ENCODE results near the gene TOGARAM2. TPM values are rescaled to one million over a fixed set of nuclear protein-coding genes. Genes with fewer than 3 reads are reported as not detected.

The TOGARAM2 gene
- total and polyA plus RNA-seq, 2 of the 8 experiments (the other 6 are each of a cell fraction or from before 2014, with no cell fraction given): 0.42 to 1.4 TPM

- no peak for TF ChIP-seq RBBP5 (IDR thresholded peaks at IDR 0.05; ENCODE audit: borderline replicate concordance, low read depth, low read length)
These were observed 13.0 kb downstream of the TOGARAM2 start (continued) for GRCh38 chr2:28994074-28994473.

All from H1 (cell line).